IMR-90 (cell line): ENCODE data around the gene SASH1. TPM values are rescaled to one million over a fixed set of nuclear protein-coding genes. Genes with fewer than 3 reads are reported as not detected.

Source experiments
- ATAC-seq: fragments of 200-7000 bp; cut with Tn5 transposase; 2 replicates; pipeline ENCODE4 v1.9.1; 2020; ENCODE audit warnings: low read depth, mild to moderate bottlenecking, moderate library complexity
- BruUV-seq: library from RNA; stranded (reverse); fragments of 400-500 nt; replicated peaks from 2 replicates; lab custom pipeline; 2021; lab: Mats Ljungman, UMichigan
- CTCF ChIA-PET: fragments of 300-600 bp; formaldehyde crosslinking; extraction: SDS; loops from one replicate; lab custom pipeline; 2021; ENCODE audit warnings: antibody characterized with exemption; lab: Yijun Ruan, JAX
- POLR2A ChIA-PET: fragments of 300-600 bp; sonication (Branson Sonifier 250); formaldehyde crosslinking; loops from one replicate; lab custom pipeline; 2022; ENCODE audit warnings: antibody characterized with exemption; ENCODE audit not compliant: unreplicated experiment; lab: Charles Lee
- DNase-seq: peaks from one replicate; pipeline ENCODE4 v3.0.0; 2013
- H2AFZ ChIP-seq: replicated peaks from 2 replicates; pipeline ENCODE3; 2013; ENCODE audit warnings: low read length, mild to moderate bottlenecking; ENCODE audit not compliant: poor library complexity
- H2AK5ac ChIP-seq: 2 replicates; pipeline ENCODE4 v1.6.1; 2013; ENCODE audit warnings: low read depth, low read length, inconsistent platforms
- H2AK9ac ChIP-seq: replicated peaks from 2 replicates; pipeline ENCODE3; 2013; ENCODE audit warnings: mild to moderate bottlenecking, low read depth, low read length, moderate library complexity; ENCODE audit not compliant: poor library complexity
- H2BK120ac ChIP-seq: 2 replicates; pipeline ENCODE4 v1.6.1; 2013; ENCODE audit warnings: low read depth, low read length, inconsistent platforms
- H2BK15ac ChIP-seq: 3 replicates; pipeline ENCODE4 v1.6.1; 2013; ENCODE audit warnings: low read depth, low read length, inconsistent platforms
- H2BK20ac ChIP-seq: 2 replicates; pipeline ENCODE4 v1.6.1; 2013; ENCODE audit warnings: low read depth, mild to moderate bottlenecking, inconsistent platforms, low read length, moderate library complexity
- H2BK5ac ChIP-seq: 2 replicates; pipeline ENCODE4 v1.6.1; 2013; ENCODE audit warnings: mild to moderate bottlenecking, low read depth, low read length, inconsistent platforms; ENCODE audit not compliant: poor library complexity, severe bottlenecking
- H3K14ac ChIP-seq: replicated peaks from 2 replicates; pipeline ENCODE4 v1.6.1; 2013; ENCODE audit warnings: low read depth, low read length, inconsistent platforms
- H3K18ac ChIP-seq: 2 replicates; pipeline ENCODE4 v1.6.1; 2013; ENCODE audit warnings: low read depth, low read length, control low read depth
- H3K23ac ChIP-seq: 2 replicates; pipeline ENCODE4 v1.6.1; 2013; ENCODE audit warnings: low read depth, low read length, inconsistent platforms
- H3K27ac ChIP-seq: 2 replicates; pipeline ENCODE4 v1.5.1; 2013; ENCODE audit warnings: mild to moderate bottlenecking, control low read depth, low read length; ENCODE audit not compliant: insufficient read depth
- H3K27me3 ChIP-seq: 2 replicates; pipeline ENCODE4 v1.6.1; 2013; ENCODE audit warnings: low read length; ENCODE audit not compliant: control insufficient read depth, insufficient read depth
- H3K36me3 ChIP-seq: 2 replicates; pipeline ENCODE4 v1.6.1; 2013; ENCODE audit warnings: low read length, mixed read lengths; ENCODE audit not compliant: control insufficient read depth, insufficient read depth
- H3K4ac ChIP-seq: 2 replicates; pipeline ENCODE4 v1.6.1; 2013; ENCODE audit warnings: low read depth, low read length, inconsistent platforms
- H3K4me1 ChIP-seq: 2 replicates; pipeline ENCODE4 v1.6.1; 2013; ENCODE audit warnings: low read length, mixed read lengths; ENCODE audit not compliant: control insufficient read depth, insufficient read depth
- H3K4me2 ChIP-seq: 2 replicates; pipeline ENCODE4 v1.6.1; 2013; ENCODE audit warnings: low read depth, mild to moderate bottlenecking, control low read depth, low read length, moderate library complexity
- H3K4me3 ChIP-seq: 2 replicates; pipeline ENCODE4 v1.5.1; 2013; ENCODE audit warnings: low read depth, mild to moderate bottlenecking, control low read depth, low read length, moderate library complexity; ENCODE audit not compliant: insufficient read depth
- H3K56ac ChIP-seq: 2 replicates; pipeline ENCODE4 v1.6.1; 2013; ENCODE audit warnings: low read length, inconsistent platforms; ENCODE audit not compliant: insufficient read depth; ENCODE audit errors: extremely low read depth
- H3K79me1 ChIP-seq, 2 experiments: 2 replicates each; pipeline ENCODE4 v1.6.1; 2013; ENCODE audit warnings: low read length in 2 of 2, inconsistent platforms in 1 of 2, low read depth in 1 of 2
- H3K9ac ChIP-seq: 2 replicates; pipeline ENCODE4 v1.6.1; 2013; ENCODE audit warnings: low read depth, low read length, control low read depth
- H3K9me1 ChIP-seq: 2 replicates; pipeline ENCODE4 v1.6.1; 2013; ENCODE audit warnings: low read length, inconsistent platforms; ENCODE audit not compliant: insufficient read depth
- H3K9me3 ChIP-seq: 2 replicates; pipeline ENCODE4 v1.6.1; 2013; ENCODE audit warnings: low read length; ENCODE audit not compliant: control insufficient read depth, insufficient read depth
- H4K20me1 ChIP-seq: 2 replicates; pipeline ENCODE4 v1.6.1; 2013; ENCODE audit warnings: low read length, inconsistent platforms; ENCODE audit not compliant: insufficient read depth
- H4K5ac ChIP-seq: 2 replicates; pipeline ENCODE4 v1.6.1; 2013; ENCODE audit warnings: mild to moderate bottlenecking, low read depth, low read length, control low read depth
- H4K8ac ChIP-seq, 2 experiments: 2 replicates each; pipeline ENCODE4 v1.6.1; 2013; ENCODE audit warnings: low read depth in 2 of 2, low read length in 2 of 2, control low read depth in 1 of 2, inconsistent platforms in 1 of 2
- H4K91ac ChIP-seq: 2 replicates; pipeline ENCODE4 v1.6.1; 2013; ENCODE audit warnings: low read depth, low read length, inconsistent platforms; ENCODE audit not compliant: insufficient read depth
- BHLHE40 ChIP-seq: fragments of 150-350 bp; IDR thresholded peaks from 2 replicates; pipeline ENCODE4 v1.6.1; 2016; ENCODE audit warnings: mild to moderate bottlenecking, low read depth, low read length
- CEBPB ChIP-seq: IDR thresholded peaks from 2 replicates; pipeline ENCODE4 v1.6.1; 2012; ENCODE audit warnings: low read depth, low read length, improper control_type of control experiment
- MXI1 ChIP-seq: IDR thresholded peaks from 2 replicates; pipeline ENCODE4 v1.6.1; 2012; ENCODE audit warnings: low read depth, mild to moderate bottlenecking, low read length, moderate library complexity, borderline replicate concordance
- NFE2L2 ChIP-seq: fragments of 150-350 bp; IDR thresholded peaks from 2 replicates; pipeline ENCODE4 v1.6.1; 2016; ENCODE audit warnings: low read depth, mild to moderate bottlenecking, low read length
- RAD21 ChIP-seq: IDR thresholded peaks from 2 replicates; pipeline ENCODE4 v1.6.1; 2012; ENCODE audit warnings: low read length, improper control_type of control experiment
- SMC3 ChIP-seq: fragments of 150-350 bp; IDR thresholded peaks from 2 replicates; pipeline ENCODE4 v1.6.1; 2016; ENCODE audit warnings: low read depth, mild to moderate bottlenecking, antibody characterized with exemption, low read length, moderate library complexity
- WGBS, 2 experiments: methylation state at CpG; one replicate each; pipeline versions ENCODE4 v1.1.5 to v1.1.7; 2013; ENCODE audit warnings: missing lambda C conversion rate in 2 of 2; ENCODE audit not compliant: insufficient read length in 1 of 2; ENCODE audit errors: extremely low coverage in 2 of 2; 5-methylcytosine and 5-hydroxymethylcytosine counted together
- dilution Hi-C: fragments of 300-500 bp; cut with HindIII; formaldehyde crosslinking; loops from one replicate; pipeline ENCODE4 v1.14.3; 2018; ENCODE audit warnings: low sequenced_read_pairs; ENCODE audit not compliant: unreplicated experiment
- in situ Hi-C: fragments of 300-500 bp; cut with MboI; formaldehyde crosslinking; loops from 3 replicates; pipeline ENCODE4 v1.14.3; 2019; ENCODE audit warnings: low sequenced_read_pairs, inconsistent platforms, mixed read lengths
- intact Hi-C: fragments of 100-400 bp; cut with micrococcal nuclease; formaldehyde crosslinking; loops from 2 replicates; pipeline ENCODE4 v1.10.0; 2022
- polyA plus RNA-seq, 3 experiments: library from polyadenylated mRNA; depleted of rRNA; stranded (reverse); fragments of >200 nt; gene quantifications; 2 replicates each; pipeline ENCODE4 v1.2.3, GENCODE V29; 2012; ENCODE audit warnings: low replicate concordance in 1 of 3
- total RNA-seq: library from RNA; depleted of rRNA; stranded (reverse); fragments of >200 nt; gene quantifications from 2 replicates; pipeline ENCODE4 v1.2.3, GENCODE V29; 2012
- TF ChIP-seq, protein P1 (sequence below): fragments of 150-350 bp; IDR thresholded peaks from 2 replicates; pipeline ENCODE4 v1.6.1; 2016; ENCODE audit warnings: low read depth, mild to moderate bottlenecking, low read length, moderate library complexity, borderline replicate concordance

The SASH1 gene
- total and polyA plus RNA-seq, 2 of the 4 experiments (the other 2 are of a cell fraction): 11.6 to 16.5 TPM

DNA sequence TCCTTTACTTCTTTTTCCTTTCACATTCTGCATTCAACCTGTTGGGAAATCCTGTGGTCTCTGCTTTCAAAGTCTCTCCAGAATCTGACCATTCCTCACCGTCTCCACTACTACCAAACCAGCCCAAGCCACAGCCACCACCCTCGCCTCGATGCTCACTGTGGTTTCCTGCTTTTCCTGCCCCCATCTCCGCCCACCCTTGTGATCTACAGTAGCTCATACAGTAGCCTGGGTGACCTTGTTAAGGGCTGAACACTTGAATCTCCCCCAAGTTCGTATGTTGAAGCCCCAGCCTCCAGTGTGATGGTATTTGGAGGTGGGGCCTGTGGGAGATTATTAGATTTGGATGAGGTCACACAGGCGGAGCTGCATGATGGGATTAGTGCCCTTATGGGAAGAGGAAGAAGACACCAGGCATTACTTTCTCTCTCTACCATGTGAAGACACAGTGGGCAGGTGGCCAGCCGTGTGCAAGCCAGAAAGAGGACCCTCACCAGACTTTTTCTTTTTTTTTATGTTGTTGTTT lies 215.2 kb downstream of the SASH1 start:
- Histone ChIP-seq H2AFZ (peak overlapping the region; percentile 26), H3K79me1 (no peaks in the 10 kb centered on the region), H3K18ac (no peak overlapping the region), H3K27me3 (no peaks in the 10 kb centered on the region), H3K4me2 (no peak overlapping the region), H2BK120ac (no peak overlapping the region), H3K9ac (no peak overlapping the region), H3K4me3 (no peak overlapping the region), H2AK5ac (peak overlapping the region; percentile 17; the same call in 1 of the 2 replicates), H4K91ac (peak overlapping the region; percentile 12; the same call in 1 of the 2 replicates), H2BK20ac (no peak overlapping the region), H4K8ac (no peak overlapping the region), H3K27ac (no peak overlapping the region), H4K5ac (no peak overlapping the region), H3K23ac (no peak overlapping the region), H3K9me1 (peaks cover 7% of the 10 kb centered on the region), H2AK9ac (no peak overlapping the region), H3K14ac (no peak overlapping the region), H2BK15ac (peak overlapping the region; percentile 1; the same call in 1 of the 3 replicates), H4K20me1 (no peaks in the 10 kb centered on the region), H3K56ac (no peak overlapping the region), H3K36me3 (no peaks in the 10 kb centered on the region), H3K9me3 (no peaks in the 10 kb centered on the region; the same call in 1 of the 2 replicates), H2BK5ac (no peak overlapping the region), H3K4me1 (no peaks in the 10 kb centered on the region; the same call in 1 of the 2 replicates), H3K4ac (peak overlapping the region; percentile 31)
- no peak for ATAC-seq
- intact Hi-C loops (loop anchor here (5.0 kb wide), 2 partner anchors 389 to 469 kb away; no protein-coding TSS in a partner anchor), dilution Hi-C loops (no loop called here), in situ Hi-C loops (no loop called here)
- ChIA-PET POLR2A (no interaction called here), CTCF (no interaction called here)
- BruUV-seq: no TSS peak
- no peak for DNase-seq
- TF ChIP-seq, protein P1, sequence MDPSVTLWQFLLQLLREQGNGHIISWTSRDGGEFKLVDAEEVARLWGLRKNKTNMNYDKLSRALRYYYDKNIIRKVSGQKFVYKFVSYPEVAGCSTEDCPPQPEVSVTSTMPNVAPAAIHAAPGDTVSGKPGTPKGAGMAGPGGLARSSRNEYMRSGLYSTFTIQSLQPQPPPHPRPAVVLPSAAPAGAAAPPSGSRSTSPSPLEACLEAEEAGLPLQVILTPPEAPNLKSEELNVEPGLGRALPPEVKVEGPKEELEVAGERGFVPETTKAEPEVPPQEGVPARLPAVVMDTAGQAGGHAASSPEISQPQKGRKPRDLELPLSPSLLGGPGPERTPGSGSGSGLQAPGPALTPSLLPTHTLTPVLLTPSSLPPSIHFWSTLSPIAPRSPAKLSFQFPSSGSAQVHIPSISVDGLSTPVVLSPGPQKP: no peak
- no peak for TF ChIP-seq SMC3
- no peak for TF ChIP-seq BHLHE40
- no peak for TF ChIP-seq MXI1
- no peak for TF ChIP-seq CEBPB
- no peak for TF ChIP-seq NFE2L2
- TF ChIP-seq RAD21: no peak
- WGBS, 2 experiments: 33% methylated on average over 1 of the region's 7 CpGs; no CpG with 5 or more reads in 1 of the 2 experiments
